ENCODE measurements around the gene EEF1E1.

EEF1E1 gene

DNA sequence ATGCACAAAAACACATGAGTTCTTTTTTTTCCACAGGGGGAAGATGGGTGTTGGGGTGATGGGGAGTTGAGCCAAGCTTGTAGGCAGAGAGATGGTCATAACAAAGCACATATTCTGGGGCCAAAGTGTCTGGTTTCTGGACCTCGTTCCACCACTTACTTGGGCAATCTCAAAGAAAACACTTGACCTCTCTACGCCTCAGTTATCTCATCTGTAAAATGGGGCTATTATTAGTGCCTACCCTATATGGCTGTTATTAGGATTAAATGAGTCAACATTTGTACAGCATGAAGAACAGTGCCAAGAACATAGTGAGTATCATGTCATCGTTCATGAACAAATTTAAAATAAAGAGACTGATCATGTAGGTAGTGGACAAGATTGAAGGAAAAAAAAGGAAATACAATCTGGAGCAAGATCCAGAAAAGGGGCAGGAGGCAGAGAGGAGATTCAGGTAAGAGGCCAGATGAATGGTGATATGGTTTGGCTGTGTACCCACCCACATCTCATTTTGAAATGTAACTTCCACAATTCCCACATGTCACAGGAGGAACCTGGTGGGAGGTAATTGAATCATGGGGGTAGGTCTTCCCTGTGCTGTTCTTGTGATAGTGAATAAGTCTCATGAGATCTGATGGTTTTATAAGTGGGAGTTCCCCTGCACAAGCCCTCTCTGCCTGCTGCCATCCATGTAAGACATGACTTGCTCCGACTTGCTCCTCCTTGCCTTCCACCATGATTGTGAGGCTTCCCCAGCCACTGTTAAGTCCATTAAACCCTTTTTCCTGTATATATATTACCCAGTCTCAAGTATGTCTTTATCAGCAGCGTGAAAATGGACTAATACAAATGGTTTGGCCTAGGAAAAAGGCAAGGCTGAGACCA, 14.2 kb downstream of the EEF1E1 start:
- FAIRE-seq: no peak

DNA sequence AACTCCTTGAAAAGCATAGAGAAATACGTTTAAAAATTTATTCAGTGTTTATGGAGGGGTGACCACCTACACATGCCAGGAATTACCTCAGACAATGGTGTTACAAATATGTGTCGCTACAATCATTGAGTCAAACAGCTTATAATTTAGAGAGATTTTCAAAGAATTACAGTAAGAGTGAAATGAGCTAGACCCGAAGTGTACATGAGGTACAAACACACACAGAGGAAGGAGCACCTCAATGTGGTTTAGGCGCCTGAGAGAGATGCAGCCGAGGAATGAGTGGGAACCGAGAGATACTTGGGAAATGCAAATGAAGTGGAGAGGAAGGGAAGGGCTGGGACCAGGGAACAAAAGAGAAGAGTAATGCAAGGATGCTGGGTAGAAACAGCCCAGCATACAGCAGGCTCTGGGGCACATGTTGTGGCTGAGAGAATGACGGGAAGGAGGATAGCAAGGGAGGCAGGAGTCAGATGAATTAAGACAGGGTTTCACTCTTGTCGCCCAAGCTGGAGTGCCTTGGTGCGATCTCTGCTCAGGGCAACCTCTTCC, 15.5 kb downstream of the EEF1E1 start:
- FAIRE-seq: no peak

DNA sequence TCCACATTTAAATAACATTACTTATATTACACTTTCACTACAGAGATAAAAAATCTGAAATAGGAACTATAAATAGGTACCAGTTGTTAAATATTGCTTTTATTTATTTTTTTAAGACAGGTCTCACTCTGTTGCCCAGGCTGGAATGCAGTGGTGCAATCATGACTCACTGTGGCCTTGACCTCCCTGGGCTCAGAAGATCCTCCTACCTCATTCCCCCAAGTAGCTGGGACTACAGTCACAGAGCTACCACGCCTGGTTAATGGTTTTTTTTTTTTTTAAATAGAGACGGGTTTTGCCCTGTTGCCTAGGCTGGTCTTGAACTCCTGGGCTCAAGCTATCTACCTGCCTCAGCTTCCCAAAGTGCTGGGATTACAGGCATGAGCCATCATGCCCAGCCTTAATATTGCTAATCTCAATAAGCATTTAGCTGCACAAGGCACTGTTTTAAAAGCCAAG, 17.3 kb downstream of the EEF1E1 start:
- no peak for FAIRE-seq

DNA sequence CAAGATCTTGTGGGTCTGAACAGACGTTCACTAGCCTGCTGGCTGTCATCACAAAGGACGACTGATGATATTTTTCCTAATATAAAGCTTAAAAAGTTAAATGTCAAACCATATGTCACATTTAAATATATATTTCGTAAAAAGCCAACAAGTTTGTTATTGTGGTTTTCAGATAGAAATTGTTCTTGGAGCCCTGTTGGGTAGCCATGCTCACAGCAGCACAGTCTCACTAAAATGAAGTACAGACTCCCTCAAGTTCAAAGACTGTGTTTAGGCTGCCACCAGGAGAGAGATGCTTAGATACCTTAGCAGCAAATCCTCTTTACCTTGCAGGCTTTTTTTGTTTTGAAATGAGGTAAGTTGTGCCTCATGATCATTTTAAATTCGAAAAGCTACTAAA, 17.8 kb downstream of the EEF1E1 start:
- FAIRE-seq: no peak

DNA sequence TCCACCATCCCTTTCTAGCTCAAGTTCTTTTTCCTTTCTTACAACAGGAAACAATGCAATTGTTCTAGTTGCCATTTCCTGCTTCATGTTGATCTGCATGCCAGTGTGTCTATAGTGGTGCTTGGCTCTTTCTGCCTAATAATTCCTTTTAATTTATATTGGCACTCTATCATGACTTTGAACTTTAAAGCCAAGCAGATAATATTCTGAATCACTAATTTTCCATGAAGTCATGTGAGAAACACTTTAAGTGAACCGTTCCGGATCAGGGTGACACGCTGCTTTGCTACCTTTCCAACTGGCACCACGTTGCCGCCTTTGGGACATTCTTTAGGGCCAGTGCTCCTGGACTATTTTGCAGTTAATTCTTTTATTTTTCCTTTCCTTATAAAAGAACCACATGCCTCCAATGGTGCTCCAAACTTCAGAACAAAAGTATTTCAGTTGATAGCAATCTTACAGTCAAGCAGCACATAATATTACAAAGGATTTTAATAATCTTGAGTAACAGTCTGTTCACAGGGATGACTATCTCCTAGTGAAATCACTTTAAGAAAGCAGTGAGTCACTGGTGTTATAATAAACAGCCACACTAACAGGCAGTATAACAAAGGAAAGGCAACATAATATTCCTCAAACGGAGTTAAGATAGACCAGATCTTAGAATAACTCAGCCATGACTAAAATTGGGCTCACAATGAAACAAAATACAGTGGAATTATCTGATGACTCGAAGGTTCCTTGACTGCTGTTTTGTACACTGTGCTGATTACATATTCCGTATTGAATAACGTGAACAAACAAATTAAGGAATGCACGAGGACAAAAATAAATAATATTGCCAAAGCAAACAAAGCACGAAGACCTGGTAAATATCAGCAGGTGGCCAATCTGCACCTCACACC, 19.1 kb downstream of the EEF1E1 start:
- no peak for FAIRE-seq

DNA sequence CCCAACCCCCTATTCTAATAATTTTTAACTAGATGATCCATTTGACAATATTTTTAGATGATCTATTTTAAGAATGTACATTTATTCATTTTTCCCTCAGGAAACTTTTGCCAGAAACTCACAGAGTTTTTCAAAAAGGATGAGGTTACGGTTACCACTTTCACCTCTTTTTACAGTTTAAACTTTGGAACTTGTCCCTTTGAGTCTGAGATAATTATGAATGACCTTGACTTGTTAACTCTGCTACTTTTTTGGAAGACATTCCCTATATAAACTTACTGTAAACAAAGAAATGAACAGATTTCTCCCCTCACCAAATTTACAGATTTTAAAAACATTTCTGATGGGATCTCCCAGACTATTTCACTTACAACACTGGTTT, 19.8 kb downstream of the EEF1E1 start:
- no peak for FAIRE-seq

DNA sequence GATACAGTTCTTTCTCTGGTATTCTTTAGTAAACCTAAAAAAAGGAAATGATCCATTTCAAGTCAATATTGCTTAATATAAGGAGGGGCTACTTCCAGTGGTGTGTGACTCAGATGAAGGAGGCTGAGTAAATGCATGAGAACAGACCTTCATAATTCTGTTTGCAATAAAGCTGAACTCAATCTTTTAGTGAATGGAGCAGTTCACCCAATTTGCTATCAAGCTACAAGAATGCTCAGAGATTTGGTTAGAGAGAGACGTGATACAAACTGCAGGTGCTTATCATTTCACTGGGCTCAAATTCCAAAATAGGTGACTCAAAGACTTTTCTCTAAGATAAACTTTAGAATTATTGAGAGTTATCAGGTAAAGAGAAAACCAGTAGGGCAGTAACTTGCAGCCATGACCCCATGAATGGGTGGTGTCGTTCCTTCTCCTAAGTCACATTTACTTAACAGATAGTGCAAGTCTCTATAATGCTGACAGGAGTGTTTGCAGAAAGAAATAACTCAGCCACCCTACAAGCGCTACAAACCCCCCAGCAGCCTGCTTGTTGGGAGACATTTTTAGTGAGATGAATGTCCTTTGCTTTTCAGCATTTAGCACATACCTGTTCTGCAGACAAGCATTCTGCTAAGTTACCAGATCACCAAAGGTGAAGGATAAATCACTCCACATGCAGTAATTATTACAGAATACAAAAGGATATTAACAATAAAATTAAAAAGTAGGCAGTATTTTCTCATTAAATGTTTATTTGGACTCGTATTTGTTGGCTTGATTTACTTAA, 21.8 kb downstream of the EEF1E1 start:
- no peak for FAIRE-seq

DNA sequence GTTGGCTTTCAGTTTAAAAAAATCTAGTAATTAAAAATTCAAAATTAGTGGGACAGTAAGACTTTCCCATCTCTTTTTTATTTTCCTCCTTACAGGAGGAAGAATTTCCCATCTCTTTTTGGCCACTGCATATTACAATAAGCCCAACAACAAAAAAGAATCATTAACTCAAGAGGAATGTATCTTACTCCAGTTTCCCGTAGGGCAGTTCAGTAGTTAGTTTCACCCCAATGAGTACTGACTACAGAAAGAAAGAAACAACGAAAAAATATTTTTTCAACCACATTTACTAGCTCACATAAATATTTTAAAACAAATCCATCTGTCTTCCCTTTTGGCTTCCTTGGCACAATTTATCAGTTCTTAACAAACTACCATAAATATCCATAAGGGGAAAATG, 23.2 kb downstream of the EEF1E1 start:
- FAIRE-seq: no peak

DNA sequence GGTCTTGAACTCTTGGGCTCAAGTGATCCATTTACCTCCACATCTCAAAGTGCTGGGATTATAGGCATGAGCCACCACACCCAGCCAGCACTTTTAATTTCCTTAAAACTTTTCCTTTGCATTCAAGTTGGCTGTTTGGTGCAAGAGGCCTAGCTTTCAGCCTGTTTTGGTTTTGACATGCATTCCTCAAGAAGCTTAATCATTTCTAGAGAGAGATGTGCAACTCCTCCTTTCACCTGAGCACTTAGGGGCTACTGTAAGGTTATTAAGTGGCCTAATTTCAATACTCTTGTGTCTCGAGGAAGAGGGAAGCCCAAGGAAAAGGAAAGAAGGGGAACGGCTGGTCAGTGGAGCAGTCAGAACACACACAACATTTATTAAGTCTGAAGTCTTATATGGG, 24.4 kb downstream of the EEF1E1 start:
- FAIRE-seq: no peak

DNA sequence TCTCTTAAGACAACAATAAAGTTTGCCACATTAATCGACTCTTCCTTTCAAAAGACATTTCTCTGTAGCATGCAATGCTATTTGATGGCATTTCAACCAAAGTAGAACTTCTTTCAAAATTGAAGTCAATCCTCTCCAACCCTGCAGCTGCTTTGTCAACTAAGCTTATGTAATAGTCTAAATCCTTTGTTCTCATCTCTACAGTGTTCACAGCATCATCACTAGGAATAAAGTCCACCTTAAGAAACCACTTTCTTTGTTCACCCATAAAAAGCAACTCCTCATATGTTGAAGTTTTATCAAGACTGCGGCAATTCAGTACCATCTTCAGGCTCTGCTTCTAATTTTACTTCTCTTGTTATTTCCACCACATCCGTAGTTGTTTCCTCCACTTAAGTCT, 26.6 kb downstream of the EEF1E1 start:
- no peak for FAIRE-seq

DNA sequence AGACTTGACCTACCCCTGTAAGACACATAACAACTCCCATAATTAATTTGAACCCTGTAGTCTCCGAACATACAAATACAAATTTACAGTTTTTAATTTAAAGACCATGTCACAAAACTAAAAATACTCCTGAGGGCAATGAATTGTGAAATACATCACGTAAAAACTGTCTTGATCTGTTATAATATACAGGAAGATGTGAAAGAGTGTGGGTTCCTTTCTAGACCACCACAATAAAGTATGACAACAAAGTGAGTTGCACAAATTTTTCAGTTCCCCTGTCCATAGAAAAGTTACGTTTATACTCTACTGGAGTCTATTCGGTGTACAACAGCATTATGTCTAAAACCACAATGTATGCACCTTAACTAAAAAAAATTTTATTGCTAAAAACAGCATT, 27.2 kb downstream of the EEF1E1 start:
- no peak for FAIRE-seq

DNA sequence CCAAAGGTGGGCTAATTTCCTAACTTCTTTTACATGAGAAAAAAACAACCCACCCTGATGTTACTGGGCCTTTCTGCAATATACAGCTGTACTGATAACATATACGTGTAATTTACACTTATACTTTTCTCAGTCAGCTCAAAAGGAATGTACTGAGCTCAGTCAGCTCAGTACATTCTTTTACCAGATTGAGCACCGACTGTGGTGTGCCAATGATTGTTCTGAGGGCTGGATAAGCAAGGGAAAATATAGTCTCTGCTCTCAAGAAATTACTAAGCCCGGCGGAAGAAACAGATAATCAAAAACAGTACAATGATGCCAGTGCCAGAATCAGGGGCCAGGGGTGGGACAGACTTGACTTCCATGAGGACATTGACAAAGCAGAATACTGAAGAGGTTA, 28.1 kb downstream of the EEF1E1 start:
- no peak for FAIRE-seq

DNA sequence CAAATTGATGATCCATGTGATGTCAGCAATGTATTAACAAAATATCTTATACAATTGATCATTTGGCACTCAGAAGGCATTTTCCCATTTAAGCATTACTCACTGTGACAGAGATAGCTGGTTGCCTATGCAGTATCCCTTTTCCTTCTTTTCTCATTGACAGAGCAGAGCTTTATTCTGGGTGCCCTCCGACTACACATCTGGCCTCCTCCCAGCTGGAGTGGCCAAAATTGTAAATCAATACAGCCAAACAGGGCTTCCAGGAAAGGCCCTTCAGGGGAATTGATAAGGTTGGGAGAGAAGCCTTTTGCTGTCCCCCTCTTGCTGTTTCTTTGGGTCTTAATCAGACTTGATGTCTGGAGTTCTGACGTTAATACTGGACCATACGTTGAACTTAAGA, 28.6 kb downstream of the EEF1E1 start:
- FAIRE-seq: no peak

DNA sequence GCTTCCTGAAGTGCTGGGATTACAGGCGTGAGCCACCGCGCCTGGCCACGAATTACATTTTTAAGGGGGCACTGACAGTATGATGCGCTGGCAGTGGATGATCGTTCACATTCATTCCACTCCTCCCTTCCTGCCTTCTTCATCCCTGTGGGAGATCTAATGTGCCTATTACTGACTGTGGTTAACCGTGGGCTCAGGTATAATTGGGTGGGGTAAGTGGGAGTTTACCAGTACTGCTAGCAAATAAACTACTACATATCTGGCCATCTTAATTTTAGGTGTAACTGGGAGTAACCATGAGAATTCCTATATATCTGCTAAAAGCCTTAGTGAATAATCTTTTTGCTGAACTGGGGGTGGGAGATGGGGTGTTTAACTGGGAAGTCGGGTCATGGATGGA, 31.6 kb downstream of the EEF1E1 start:
- no peak for FAIRE-seq

DNA sequence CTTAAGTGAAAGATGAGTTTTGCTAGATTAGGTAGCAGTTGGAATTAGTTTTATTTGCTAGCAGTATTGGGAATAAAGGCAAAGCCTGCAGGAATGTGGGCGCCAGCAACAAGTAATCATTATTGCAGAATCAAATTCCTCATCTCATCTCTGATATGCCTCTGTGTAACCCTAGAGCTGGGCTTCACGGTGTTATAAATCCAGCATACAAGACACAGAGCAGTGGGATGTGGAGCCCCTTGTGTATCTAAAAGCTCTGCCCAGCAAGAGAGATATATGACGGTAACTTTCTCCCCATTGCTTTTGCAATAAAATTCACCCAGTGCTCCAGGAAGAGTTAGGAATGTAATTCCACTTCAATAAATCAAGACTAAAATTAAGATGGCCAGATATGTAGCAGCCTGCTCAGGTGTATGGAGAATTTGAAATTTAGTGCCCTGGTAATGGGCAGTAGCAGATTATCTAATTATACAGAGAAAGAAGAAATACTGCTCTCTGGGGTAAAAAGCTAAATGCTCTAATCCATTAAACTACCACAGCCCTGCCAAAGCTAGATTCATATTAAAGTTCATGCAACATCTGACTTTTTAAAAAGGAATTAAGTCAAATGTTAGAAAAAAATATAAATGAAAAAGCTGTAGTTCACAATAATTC, 32.6 kb downstream of the EEF1E1 start:
- no peak for FAIRE-seq

DNA sequence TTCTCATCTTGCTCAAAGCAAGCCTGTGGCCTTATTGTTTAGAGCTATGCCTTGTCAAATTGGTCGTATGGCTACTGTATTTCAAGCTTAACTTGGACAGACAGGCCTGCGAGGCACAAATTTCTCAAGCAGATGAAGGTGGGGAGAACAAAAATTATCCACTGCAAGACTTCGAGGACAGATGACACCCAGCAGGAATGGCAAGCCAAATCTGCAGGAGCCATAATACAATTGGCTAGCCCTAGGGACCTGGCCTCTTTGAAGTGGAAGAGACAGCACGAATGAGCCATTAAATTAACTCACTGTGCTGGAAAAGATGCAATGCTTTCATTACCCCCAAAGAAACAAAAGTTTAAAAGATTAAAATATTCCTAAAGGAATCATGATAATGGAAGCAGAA, 33.2 kb downstream of the EEF1E1 start:
- FAIRE-seq: no peak

DNA sequence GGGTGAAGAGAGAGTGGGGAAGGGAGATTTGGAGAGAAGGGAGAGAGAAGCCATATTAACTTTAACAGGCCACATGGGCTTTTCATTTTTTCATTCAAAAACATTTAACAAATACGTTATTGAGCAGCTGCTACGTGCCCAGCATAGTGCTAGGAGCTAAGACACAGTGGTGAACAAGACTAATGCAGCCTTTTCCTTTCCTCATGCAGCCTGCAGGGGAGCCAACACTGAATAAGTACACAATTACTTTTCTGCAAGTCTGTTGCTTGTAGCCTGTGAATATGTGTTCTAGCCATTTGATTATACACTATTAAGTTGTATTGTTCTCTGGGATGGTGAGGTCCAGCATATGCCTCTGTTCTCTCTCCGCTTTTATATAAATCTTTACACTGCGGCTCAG, 36.2 kb downstream of the EEF1E1 start:
- FAIRE-seq: no peak

DNA sequence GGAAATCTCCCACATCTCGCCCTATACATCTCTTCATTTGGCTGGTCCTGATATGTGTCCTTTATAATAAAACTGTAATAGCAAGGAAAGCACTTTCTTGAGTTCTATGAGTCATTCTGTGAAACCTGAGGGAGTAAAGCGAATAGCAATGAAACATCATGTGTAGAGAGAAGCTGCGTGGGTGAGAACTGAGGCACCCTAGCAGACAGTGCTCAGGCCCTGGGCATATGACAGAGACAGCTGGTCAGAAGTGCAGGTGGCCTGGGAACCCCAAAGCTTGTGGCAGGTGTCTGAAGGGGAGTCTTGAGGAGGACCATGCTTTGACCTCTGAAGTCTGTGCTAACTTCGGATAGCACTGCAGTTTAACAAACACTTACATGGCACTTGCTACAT, 36.8 kb downstream of the EEF1E1 start:
- FAIRE-seq: no peak

DNA sequence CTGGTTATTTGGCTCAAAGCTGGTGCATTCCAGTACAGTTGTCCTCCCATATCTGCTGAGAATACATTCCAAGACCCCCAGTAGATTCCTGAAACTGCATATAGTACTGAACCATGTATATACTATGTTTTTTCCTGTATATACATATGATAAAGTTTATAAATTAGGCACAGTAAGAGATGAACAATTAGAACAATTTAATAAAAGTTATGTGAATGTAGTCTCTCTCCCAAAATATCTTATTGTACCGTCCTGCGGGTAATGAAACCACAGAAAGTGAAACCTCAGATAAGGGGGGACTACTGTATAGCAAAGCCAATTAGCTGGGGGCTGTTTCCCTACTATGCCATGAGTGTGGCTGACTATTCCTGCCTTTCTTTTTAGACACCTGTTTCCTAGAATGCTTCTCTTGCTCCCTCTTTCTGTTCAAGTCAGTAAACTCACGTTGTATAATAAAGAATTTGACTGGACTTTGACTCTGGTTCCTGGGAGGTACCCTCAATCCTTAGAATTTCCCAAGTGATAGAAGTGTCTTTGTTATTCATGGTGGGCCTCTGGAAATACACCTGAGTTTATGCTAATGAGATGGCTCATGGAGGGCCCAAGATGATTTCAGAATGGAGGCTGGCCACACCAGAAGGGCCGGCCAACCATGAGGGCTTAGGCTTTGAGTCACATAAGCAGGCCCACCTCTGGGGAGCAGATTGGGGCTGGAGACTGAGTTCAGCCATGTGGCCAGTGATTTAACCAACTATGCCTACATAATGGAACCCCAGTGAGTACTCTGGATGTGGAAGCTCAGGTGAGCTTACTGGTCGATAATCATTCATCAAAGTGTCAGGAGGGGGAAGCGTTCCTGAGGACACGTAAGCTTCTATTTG, 37.5 kb downstream of the EEF1E1 start:
- FAIRE-seq: no peak

DNA sequence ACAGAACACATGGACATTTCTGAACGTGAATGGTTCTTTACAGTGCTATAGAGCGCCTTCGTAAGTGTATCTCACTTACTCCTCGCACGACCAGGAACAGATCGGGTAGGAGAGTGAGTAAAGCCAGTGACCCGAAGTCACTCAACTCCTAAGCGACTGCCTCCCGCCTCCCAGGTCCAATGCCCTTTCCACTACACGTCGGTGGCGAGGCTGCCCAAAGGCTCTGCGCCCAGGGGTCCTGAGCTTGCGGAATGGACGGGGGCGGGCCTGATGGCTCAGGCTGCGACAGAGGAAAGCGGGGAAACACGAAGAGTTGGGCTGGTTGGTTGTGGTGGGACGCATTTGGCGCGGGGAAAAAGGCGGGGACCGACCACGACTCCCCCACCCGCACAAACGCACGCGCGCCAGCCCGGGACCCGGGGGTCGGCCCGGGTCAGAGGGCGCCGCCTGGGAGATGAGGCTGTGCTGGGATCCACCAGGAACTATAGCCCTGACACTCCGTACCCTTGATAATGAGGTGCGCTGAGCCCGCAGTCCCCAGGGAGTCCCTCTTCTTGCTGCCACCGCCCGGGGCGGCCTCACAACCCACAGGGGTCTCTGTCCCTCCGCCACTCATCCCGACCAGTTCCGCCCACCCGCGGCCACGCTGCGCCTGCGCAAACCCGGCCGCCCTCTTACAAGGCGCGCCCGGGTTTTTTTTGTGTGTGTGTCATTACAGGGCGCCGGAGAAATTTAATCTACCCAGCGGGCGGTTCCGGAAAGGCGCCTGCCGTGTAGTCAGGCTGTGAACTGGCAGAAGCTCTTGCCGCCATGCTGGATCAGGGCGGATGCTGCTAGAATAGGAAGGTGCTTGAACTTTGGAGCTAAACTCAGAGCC, 38.3 kb downstream of the EEF1E1 start, which contains the start of gene BLOC1S5:
Gene BLOC1S5 (minus strand): TSS at position 629 of the 877 bp plus-strand sequence. CDS start 13 bp downstream, at position 616.
- peak; percentile 13 for FAIRE-seq
